ENCODE measurements around the gene YAF2. TPM values are rescaled to one million over a fixed set of nuclear protein-coding genes. Genes with fewer than 3 reads are reported as not detected.

Gene YAF2
- total RNA-seq, 1 experiment from 2014 or later: 15.0 TPM

DNA sequence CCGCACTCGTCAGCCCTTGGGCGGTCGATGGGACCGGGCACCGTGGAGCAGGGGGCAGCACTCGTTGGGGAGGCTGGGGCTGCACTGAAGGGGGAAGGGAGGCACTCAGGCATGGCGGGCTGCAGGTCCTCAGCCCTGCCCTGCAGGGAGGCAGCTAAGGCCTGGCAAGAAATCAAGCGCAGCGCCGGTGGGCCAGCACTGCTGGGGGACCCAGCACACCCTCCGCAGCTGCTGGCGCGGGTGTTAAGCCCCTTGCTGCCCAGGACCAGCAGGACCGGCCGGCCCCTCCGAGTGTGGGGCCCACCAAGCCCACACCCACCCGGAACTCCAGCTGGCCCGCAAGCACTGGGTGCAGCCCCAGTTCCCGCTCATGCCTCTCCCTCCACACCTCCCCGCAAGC is 35.7 kb upstream of the YAF2 start:
- H3K9ac ChIP-seq (ENCODE audit: low read length): no peak overlapping the region
- CTCF ChIA-PET: no interaction called here

More for the DNA sequence above, 35.7 kb upstream of the YAF2 start:
- no peaks in the 10 kb centered on the region for H3K9me2 ChIP-seq (ENCODE audit: insufficient read depth)
- ChIA-PET POLR2A (no interaction called here), RAD21 (ENCODE audit: low non-redundant PET in 1 of 2, low total read pairs in 2 of 2, uncharacterized antibody in 2 of 2, unreplicated experiment in 2 of 2) (no interaction called here)
- TF ChIP-seq RAD21 (IDR thresholded peaks at IDR 0.05; ENCODE audit: low read depth) (no peak), SP1 (IDR thresholded peaks at IDR 0.05; ENCODE audit: low read depth) (no peak), POLR2AphosphoS5 (IDR thresholded peaks at IDR 0.05; ENCODE audit: low read depth, low read length) (no peak), TCF7L2 (IDR thresholded peaks at IDR 0.05; ENCODE audit: borderline replicate concordance, extremely low read depth, insufficient read depth, insufficient read length) (no peak), YY1 (IDR thresholded peaks at IDR 0.05; ENCODE audit: extremely low read depth, insufficient replicate concordance, low read depth, low read length) (no peak), EGR1 (IDR thresholded peaks at IDR 0.05; ENCODE audit: low read depth) (no peak), SIN3A (IDR thresholded peaks at IDR 0.05; ENCODE audit: low read depth) (no peak), SRF (IDR thresholded peaks at IDR 0.05; ENCODE audit: low read depth) (no peak), JUND (IDR thresholded peaks at IDR 0.05) (no peak), ELF1 (IDR thresholded peaks at IDR 0.05; ENCODE audit: borderline replicate concordance, low read depth) (no peak), ZFX (IDR thresholded peaks at IDR 0.05) (no peak), CEBPB (IDR thresholded peaks at IDR 0.05; ENCODE audit: low read depth) (no peak)
- TF ChIP-seq, protein P1, sequence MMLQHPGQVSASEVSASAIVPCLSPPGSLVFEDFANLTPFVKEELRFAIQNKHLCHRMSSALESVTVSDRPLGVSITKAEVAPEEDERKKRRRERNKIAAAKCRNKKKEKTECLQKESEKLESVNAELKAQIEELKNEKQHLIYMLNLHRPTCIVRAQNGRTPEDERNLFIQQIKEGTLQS (IDR thresholded peaks at IDR 0.05): no peak
- TF ChIP-seq, protein P2, sequence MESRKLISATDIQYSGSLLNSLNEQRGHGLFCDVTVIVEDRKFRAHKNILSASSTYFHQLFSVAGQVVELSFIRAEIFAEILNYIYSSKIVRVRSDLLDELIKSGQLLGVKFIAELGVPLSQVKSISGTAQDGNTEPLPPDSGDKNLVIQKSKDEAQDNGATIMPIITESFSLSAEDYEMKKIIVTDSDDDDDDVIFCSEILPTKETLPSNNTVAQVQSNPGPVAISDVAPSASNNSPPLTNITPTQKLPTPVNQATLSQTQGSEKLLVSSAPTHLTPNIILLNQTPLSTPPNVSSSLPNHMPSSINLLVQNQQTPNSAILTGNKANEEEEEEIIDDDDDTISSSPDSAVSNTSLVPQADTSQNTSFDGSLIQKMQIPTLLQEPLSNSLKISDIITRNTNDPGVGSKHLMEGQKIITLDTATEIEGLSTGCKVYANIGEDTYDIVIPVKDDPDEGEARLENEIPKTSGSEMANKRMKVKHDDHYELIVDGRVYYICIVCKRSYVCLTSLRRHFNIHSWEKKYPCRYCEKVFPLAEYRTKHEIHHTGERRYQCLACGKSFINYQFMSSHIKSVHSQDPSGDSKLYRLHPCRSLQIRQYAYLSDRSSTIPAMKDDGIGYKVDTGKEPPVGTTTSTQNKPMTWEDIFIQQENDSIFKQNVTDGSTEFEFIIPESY (IDR thresholded peaks at IDR 0.05; ENCODE audit: extremely low read depth, insufficient replicate concordance, low read length): no peak
- intact Hi-C loops (cut with micrococcal nuclease): no loop called here
- no peak overlapping the region for H3K27ac ChIP-seq (ENCODE audit: low read depth, low read length)
- H3K36me3 ChIP-seq (ENCODE audit: control insufficient read depth in 1 of 2, insufficient read depth in 2 of 2, low read length in 2 of 2): no peaks in the 10 kb centered on the region
- no TSS peak for BruUV-seq (replicated peaks)
- no peak overlapping the region for H2AFZ ChIP-seq (ENCODE audit: low read depth, low read length, poor library complexity, severe bottlenecking)
- H3K9me3 ChIP-seq (ENCODE audit: control insufficient read depth in 1 of 2, insufficient read depth in 1 of 2, low read depth in 1 of 2, low read length in 2 of 2): no peaks in the 10 kb centered on the region
- H3K27me3 ChIP-seq (ENCODE audit: insufficient read depth, low read length): no peaks in the 10 kb centered on the region
- no peak overlapping the region for H3K4me3 ChIP-seq (replicated peaks in 1 of 2; ENCODE audit: low read depth in 1 of 2, low read length in 2 of 2)
- no peaks in the 10 kb centered on the region for H3K4me1 ChIP-seq (ENCODE audit: control insufficient read depth in 1 of 2, insufficient read depth in 2 of 2, low read length in 2 of 2)
- no peak overlapping the region for H3K4me2 ChIP-seq (ENCODE audit: low read length)
- no peaks in the 10 kb centered on the region for H4K20me1 ChIP-seq (ENCODE audit: insufficient read depth)
- DNase-seq (ENCODE audit: low read depth, low spot score): no peak
- no peaks in the 10 kb centered on the region for H3K79me2 ChIP-seq (ENCODE audit: insufficient read depth, low read length)
- no peak for ATAC-seq
